HG02970 (cell line): ENCODE measurements around the gene MKX.

Source experiments
- ATAC-seq: cut with Tn5 transposase; IDR thresholded peaks from one replicate; pipeline ENCODE4 v1.9.1; 2021; ENCODE audit warnings: mild to moderate bottlenecking, moderate library complexity, moderate number of reproducible peaks; ENCODE audit not compliant: unreplicated experiment, low FRiP score

The MKX gene, protein sequence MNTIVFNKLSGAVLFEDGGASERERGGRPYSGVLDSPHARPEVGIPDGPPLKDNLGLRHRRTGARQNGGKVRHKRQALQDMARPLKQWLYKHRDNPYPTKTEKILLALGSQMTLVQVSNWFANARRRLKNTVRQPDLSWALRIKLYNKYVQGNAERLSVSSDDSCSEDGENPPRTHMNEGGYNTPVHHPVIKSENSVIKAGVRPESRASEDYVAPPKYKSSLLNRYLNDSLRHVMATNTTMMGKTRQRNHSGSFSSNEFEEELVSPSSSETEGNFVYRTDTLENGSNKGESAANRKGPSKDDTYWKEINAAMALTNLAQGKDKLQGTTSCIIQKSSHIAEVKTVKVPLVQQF

DNA sequence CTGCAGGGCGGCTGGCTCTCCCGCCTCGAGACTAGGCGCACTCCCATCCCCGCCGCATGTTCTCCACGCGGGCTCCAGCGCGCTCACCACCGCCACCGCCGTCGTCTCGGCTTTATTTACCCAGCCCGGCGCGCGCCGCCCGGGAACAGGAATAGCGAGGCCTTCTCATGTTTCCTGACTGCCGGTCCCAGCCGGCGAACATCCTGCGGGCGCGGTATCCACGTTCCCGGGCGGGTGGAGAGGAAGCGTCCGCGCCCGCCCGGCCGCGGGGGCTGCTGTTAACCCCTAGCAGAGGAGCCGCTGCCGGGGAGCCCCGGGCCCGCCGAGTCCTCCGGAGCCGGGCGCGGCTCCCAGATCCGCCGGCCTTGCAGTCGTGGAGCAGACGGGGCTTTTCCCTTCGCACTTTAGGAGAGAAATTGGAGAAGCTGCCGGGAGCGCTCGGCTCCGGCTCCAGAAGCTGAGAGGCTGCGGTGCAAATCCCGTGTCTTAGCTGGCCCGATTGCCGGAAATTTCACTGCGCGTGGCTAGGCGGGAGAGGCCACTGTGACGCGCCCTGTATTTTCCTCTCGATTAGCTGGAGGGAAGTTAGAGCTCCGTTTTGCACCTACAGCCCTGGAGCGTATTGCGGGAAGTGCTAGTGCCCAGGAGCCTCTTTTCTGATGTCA, at the start of gene MKX:
Gene MKX (minus strand): TSS at position 88 of the 665 bp plus-strand sequence. CDS start 2,404 bp downstream, outside the sequence.
- no peak for ATAC-seq

DNA sequence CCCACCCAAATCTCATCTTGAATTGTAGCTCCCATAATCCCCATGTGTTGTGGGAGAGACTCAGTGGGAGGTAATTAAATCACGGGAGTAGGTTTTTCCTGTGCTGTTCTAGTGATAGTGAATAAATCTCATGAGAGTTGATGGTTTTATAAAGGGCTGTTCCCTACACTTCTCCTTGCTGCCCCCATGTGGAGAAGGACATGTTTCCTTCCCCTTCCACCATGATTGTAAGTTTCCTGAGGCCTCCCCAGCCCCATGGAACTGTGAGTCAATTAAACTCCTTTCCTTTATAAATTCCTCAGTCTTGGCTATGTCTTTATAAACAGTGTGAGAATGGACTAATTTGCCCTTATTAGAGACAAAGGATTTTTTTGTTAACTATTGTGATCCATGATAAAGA, 48.5 kb upstream of the MKX start:
- no peak for ATAC-seq

DNA sequence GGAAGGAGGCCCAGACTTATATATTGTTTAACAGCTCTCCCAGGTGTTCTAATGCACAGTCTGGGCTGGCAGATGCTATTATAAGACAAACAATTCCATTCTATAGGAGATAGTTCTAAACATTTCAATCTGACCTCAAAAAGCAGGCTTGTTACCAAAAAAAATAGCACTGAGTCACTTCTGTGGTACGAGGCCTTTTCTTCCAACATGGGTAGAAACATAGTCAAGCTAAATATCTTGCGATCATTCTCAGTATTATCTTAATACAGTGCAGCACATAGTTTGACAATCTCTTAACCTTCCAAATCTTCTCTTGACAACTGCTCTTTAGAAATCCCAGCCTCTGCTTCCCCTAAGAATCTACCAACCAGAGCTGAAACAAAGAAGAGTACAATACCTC, 46.6 kb upstream of the MKX start:
- no peak for ATAC-seq

DNA sequence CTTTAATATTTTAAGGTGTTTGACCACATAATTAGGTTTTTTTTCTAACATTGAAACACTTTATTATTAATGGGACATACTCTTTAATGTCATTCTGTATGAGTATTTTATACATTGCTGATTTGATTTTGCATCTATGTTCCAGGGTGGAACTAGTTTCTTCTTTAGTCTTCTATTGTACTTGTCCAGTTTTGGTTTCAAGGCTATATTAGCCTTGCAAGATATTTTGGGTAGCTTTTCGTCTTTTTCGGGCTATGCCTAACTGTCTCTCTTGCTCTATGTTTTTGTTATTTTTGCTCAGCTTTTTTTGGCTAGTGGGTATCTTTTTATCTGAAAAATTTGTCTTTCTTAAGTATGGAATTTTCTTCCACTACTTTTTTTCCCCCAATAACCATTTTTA, 38.7 kb upstream of the MKX start:
- ATAC-seq = no peak

DNA sequence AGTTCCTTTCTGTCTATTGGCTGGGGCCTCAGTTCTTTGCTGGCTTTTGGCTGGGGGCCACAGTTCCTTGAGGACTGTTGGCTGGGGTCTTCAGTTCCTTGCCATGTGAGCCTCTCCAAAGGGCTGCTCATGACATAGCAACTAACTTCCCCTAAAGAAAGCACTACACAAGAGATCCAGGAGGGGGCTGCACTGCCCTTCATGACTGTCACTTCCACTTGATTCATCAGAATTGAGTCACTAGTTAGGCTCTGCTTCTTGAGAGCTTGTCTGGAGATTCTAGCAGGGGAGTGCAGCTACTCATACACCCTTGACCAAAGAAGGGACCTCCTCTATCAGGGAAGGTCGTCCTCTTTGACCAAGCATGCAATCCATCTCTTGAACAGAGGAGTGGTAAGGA, 38.0 kb upstream of the MKX start:
- ATAC-seq = no peak

DNA sequence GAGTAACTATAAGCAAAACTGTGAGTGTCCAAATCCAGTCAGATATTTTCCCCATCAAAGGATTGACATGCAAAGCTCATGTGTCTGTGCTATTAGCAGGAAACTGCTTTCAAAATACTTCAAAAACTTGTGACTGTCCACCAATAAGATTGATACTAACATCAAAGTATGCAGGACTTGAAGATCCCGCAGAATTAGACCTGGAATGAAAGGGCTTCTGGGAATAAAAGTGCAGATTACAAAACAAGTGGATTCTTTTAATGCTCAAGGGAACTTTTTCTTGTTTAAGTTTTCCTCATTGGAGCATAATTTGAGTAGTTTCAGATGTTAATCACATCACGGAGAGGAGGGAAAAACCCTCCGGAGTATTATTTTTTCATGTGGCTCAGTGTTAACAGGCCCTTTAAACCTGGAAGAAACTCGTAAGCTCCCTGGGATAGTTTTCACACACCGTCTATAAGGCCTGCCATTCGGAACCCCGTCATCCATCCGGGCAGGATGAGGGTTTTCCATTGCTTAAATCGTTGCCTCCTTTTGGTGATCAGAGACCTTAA, 33.9 kb upstream of the MKX start:
- no peak for ATAC-seq

DNA sequence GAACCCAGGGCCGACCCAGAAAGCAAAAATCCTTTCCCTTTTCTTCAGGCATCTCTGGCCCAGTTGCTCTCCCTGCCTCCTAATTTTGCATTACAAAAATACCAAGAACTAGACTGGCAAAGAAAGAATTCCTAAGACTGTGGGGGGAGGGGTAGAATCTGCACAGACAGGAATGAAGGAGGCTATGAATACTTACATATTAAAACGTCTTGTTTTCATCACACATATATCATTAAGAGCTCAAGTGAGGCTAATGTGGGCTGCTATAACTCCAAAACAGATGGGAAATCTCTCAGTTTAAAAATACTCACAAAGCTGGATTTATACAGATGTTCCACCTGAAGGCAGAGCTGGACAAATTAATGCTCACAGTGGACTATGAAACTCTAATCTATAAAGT, 29.2 kb upstream of the MKX start:
- no peak for ATAC-seq

DNA sequence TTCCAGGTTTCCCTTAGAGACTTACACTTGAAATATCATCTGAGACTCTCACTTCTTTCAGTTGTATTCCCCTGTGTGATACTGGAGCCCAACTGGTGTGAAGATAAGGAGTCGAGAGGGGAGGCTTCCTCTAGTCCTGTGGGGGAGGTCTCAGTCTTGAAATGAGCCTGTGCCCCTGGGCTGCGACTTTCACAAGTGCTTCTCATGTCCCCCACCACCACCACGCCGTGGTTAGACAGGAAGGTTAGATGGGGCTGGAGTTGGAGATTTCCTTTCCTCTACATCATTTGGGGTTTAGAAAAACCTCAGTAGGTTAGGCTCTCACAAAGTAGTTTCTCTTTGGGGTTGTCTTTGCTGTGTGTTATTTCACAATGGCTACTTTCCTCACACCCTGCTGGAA, 25.6 kb upstream of the MKX start:
- ATAC-seq = no peak

DNA sequence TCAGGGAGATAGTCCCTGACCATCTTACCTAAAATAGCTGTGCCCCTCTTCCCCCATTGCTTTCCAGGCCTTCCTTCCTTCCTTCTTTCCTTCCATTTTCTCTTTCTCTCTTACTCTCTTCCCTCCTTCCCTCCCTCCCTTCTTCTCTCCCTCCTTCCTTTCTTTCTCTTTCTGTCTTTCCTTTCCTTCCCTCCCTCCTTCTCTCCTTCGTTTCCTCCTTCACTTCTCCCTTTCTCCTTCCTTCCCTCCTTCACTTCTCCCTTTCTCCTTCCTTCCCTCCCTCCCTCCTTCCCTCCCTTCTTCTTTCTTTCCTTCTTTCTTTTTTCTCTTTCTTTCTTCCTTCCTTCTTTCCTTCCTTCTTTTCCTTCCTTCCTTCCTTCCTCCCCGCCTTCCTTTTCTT, 24.6 kb upstream of the MKX start:
- no peak for ATAC-seq

DNA sequence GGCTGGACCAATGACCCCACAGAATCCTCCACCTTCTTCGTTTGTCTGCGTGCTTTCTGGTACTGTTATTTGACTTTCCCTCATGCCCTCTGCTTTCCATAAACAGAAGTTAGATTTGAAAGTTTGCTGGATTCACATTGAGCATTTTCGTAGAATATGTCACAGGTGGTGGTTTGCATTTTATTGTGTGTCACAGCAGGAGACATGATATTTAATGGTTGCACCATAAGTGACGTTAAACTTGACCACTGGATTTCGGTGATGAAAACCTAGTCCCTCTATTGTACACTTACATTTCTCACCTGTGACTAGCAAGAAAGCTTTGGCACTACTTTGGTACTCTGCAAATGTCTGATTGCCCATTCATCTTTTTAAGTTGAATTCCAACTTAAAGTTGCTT, 15.2 kb upstream of the MKX start:
- ATAC-seq = no peak

DNA sequence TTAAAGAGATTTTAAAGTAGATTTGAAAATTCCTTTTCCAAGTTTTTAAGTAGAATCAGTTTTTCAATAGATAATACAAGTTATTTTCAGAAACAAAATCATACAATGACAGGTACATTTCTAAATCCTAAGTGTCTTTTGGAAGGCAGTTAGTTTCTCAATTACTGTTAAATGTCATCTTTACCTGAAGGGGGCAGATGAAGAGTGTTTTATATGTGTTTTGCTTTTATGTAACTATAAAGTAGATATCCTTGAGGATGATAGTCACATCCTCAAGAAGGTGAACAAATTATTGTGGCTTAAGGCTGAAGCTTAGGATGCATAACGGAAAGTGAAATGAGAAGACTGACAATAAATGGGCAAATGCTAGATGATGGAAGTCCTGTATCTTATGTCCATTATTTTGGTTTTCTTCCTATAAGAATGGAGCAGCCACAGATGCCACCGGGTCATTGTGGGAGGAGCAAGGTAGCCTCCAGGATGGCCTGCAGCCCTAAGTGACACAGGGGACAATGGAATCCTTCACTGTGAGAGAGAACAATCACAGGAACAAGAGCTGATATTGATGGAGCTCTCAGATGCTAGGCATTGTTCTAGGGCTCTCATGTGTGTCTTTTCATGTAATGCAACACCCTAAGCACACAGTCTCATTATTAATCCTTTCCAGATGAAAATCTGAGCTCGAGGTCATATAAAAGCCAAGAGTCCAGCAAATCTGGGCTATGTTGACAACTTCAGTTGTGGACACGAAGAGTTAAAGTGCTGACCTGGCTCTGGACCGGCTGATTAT, 14.1 kb upstream of the MKX start:
- ATAC-seq = no peak

DNA sequence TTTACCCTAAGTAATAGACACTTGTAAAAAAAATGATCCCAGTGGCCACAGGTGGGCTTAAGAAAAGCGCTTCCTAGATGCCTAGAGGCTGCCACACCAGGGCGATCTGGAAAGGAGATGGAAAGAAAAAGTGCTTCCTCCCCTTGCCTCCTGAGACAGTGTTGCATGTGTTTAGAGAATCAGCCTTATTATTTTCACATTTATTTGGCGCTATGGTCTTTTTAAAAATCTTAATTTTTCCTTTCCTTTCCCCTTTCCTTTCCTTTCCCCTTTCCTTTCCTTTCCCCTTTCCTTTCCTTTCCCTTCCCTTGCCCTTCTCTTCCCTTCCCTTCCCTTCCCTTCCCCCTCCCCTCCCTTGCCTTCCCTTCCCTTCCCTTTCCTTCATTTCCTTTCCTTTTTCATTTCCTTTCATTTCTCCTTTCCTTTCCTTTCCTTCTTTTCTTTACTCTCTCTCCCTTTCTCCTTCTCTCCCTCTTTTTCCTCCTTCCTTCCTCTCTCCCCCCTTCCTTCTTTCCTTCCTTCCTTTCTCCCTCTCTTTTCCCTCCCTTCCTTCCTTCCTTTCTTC, 7.1 kb upstream of the MKX start:
- no peak for ATAC-seq

DNA sequence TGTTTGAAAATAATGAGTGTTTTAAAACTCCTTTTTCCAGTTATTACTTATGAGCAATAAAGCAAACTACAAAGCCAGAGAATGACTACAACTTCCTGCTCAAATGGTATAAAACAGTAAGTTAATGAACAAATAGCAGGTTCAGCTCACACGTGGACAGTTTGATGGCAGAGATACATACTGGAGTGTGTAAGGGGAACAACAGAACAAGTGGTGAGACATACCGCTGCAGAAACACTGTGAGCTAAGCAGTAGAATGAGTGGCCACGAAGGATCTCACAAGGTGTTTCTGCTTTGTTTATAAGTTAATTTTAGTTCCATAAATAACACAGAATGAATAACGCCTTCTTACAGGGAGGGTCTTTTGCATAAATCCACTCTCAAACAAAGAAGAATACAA, 3.0 kb upstream of the MKX start:
- ATAC-seq = no peak

DNA sequence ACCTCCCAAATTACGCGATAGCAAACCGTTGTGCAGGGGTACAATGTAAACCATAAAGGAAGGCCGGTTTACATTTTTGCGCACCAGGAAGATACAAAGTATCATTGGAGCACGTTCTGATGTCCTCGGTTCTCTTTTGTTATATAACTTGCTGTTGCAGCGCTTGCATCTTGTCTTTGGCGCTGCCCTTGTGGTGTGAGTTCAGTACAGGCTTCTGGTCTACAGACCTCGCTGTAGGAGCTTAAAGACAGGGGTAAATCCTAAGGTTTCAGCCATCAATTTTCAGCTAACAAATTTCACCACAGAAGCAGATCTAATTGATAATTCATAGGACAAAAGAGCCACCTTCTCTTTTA, 1.5 kb upstream of the MKX start:
- ATAC-seq = no peak

DNA sequence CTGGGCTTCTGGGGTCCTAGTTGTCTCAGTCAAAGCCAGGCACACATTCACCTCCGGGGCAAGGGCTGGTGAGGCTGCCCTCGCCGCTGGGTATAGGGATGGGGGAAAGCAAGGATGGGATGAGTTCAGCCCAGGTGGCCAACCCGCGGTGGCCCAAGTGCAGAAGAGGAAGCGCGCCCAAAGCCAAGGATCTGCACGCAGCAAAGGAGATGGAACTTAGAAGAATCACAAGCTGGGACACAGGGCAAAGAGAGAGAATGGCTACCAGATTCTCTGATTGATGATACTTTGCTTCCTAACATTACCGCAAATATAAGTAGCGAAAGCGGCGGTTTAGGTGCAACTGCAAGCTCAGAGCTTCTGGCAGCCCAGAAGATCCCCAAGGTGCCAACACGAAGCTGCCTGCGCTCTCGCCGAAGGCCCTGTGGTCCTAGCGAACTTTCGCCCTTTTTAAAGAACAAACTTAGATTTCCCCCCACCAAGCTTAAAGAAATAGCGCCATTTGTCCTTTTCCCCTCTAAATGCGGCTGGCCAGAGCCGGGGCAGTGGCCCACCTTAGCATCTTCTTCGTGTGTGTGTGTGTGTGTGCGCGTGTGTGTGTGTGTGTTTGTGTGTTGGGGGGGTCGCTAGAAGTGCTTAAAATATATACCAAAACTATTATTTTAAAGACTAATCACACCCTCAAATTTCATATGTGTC, 927 bp upstream of the MKX start:
- no peak for ATAC-seq

DNA sequence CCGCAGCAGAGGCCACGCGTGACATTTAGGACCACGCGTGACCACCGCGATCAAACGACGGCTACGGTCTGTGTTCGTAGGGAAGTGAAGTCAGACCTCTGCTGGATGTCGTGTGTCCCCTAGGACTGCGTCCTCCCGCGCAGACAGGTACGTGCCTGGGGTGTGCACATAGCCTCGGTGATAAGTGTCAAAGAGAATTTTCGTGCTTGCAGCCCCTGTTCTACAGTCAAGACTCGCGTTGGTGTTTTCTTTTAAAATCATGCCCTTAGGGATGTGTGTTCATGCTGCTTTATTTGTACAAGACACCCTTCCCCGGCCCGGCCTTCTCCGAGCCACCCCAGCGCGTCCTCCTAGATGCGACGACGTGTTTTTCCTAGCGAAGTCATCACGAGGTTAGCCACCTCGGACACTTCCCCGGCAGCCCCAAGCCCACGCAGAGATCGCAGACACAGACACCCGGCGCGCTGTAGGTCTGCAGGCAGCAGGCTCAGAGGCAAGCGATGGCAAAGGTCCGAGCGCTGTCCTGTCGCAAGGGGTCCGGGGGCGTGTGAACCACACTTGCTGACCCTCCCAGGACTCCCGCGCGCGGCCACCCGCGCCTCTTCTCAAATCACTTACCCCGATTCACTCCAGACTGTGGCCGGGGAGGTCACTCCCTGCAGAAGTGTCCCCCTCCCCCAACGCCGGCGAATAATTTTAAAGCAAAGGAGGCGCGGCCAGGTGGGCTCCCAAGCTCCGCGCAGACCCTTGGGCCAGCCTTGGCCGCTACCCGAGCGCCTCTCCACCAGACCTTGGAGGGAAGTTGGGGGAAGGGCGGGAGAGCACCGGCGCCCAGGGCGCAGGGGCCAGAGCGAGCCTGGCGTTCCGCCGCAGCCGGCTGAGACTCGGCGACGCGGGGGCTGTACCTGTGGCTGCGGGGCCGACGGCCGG, 552 bp downstream of the MKX start:
- no peak for ATAC-seq

DNA sequence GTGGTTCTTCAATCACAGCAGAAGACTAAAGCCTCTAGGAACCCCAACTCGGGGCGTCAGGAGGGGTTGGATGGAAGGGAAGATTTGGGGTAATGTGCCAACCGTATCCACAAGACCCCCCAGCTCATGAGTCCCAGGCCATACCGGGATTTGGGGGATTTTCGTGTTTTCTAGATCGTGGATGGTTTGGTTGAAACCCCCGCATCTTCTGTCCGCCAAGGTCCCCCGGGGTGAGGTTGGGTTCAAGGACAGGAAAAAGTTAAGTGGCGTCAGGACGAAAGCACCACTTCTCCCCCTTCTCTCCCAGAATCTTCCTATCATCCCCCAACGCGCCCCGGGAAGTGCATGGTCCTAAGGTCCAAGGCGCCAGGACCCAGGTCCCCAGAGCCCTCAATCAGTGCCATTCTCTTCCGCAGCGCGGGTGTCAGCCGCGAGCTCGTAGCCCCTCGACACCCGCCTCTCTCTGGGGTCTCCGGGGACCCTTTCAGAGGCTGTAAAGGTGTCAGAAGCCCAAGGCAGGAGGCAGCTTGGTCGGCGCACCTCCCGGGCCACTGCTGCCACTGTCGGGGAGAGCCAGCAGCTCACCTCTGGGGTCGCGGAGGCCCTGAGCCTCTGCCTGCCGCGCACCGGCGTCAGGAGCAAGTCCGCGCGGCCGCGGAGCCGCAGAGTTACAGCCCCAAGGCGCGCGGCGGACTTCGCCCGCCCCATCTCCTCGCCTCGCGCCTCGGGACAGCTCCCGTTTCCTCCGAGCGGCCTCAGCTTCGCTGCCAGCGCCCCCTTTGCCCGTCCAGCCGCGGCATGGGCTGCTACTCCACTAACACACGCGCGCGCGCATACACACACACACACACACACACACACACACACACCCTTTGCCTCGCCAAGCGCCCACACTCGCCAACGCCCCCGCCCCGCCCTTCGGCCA, 1.5 kb downstream of the MKX start:
- ATAC-seq = no peak
